ENCODE measurements around the gene ANKS3. TPM values are rescaled to one million over a fixed set of nuclear protein-coding genes. Genes with fewer than 3 reads are reported as not detected.

ANKS3 gene
- total RNA-seq, 4 donors from 2014 or later: 2.4 to 51.7 (median 33.1) TPM

DNA sequence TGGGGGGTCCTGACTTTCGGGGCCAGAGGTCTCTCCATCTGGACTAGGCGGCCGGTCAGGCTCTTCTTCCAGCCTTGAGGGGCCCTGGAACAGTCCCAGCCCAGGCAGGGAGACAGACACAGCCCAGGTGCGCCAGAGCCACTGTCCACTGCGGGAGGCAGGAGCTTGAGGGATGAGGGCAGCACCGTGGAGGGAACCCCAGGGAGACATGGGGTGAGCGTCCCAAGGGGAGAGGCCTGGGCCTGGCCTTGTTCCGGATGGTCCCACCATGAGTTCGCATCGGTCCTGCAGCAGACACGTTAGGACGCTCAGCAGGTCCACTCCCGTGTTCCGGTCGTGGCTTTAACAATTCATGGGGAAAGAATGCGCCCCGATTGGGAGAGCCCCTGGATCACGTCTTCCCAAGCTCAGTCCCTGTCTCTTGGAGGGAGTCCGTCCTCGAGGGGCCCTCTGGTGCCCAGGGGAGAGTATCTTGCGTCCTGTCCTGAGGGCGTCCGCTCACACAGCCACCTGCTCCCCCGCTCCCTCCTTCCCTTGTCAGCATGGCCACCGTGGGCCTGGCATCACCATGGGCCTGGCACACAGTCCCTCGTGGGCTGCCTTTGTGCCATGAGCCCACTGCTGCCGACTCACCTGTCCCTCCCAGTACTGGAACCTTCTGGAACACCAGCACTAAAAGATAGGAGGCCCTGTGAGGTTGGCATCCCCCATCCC, 47.4 kb downstream of the ANKS3 start:
- Histone ChIP-seq H3K4me1 (no peaks in the 10 kb centered on the region), H3K27me3 (no peaks in the 10 kb centered on the region), H3K27ac (no peak overlapping the region), H3K36me3 (no peaks in the 10 kb centered on the region), H3K9me3 (no peaks in the 10 kb centered on the region), H3K4me3 (no peak overlapping the region)
- TF ChIP-seq, protein P1, sequence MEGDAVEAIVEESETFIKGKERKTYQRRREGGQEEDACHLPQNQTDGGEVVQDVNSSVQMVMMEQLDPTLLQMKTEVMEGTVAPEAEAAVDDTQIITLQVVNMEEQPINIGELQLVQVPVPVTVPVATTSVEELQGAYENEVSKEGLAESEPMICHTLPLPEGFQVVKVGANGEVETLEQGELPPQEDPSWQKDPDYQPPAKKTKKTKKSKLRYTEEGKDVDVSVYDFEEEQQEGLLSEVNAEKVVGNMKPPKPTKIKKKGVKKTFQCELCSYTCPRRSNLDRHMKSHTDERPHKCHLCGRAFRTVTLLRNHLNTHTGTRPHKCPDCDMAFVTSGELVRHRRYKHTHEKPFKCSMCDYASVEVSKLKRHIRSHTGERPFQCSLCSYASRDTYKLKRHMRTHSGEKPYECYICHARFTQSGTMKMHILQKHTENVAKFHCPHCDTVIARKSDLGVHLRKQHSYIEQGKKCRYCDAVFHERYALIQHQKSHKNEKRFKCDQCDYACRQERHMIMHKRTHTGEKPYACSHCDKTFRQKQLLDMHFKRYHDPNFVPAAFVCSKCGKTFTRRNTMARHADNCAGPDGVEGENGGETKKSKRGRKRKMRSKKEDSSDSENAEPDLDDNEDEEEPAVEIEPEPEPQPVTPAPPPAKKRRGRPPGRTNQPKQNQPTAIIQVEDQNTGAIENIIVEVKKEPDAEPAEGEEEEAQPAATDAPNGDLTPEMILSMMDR (IDR thresholded peaks at IDR 0.05): no peak
- no peak for TF ChIP-seq POLR2A (IDR thresholded peaks at IDR 0.05)
- intact Hi-C loops (cut with DNase I; ENCODE audit: low total_unique reads): no loop called here
- DNase-seq: no peak

DNA sequence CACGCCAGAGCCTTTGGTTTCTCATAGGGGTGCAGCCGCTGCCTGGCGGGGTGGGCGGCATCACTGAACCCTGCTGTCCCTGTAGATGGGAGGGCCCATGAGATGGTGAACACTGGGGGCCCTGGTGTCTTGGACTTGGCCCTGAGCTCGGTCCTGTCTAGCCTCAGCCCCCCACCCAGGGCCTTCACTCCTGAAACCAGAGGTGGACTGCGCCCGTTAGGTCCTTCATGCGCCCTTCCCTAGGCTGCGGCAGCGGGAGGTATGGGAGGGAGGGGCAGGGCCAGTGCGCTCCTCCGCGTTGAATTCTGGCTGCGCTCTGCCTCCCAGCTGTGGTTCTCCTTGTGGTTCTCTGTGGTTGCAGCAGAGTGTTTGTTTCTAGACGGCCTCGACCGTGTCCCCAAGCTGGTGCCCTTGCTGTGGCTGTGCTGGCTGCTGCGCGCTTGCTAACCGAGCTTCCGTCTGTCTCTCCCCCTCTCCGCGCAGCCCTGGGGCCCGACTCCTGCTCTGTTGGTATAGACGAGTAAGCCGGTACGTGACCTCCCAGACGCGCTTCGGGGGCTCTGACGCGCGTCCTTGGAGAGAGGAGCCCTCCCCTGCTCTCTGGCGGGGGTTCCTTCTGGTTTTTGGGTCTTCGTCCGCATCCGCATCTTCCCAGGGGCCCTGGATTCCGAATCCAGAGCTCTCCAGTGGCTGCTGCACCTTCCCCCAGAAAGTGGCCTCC, 48.1 kb downstream of the ANKS3 start:
- Histone ChIP-seq H3K27me3 (no peaks in the 10 kb centered on the region), H3K36me3 (no peaks in the 10 kb centered on the region), H3K27ac (no peak overlapping the region), H3K4me1 (no peaks in the 10 kb centered on the region), H3K9me3 (no peaks in the 10 kb centered on the region), H3K4me3 (no peak overlapping the region)
- DNase-seq: no peak
- TF ChIP-seq, protein P1 (IDR thresholded peaks at IDR 0.05): no peak
- no peak for TF ChIP-seq POLR2A (IDR thresholded peaks at IDR 0.05)
- intact Hi-C loops (cut with DNase I; ENCODE audit: low total_unique reads): no loop called here

DNA sequence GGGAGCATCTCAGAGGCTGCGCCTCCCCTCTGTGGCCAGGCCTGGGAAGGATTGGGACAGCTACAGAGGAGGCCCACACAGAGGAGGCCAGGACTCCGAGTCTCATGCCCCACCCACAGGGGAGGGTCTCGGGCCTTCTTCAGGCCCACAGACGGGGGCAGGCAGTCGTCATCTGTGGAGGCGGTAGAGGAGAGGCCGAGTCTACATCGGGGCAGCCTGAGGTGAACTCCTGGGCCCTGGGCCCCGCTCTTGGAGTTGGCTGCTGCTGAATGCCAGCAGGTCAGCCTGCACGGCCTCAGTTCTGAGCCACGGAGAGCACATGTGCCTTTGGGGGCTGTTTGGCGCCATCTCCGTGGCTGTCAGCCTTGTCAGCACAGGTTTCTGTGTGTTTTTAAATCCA, 48.8 kb downstream of the ANKS3 start:
- H3K36me3 ChIP-seq: no peaks in the 10 kb centered on the region
- H3K27me3 ChIP-seq: no peaks in the 10 kb centered on the region
- no peak overlapping the region for H3K27ac ChIP-seq
- H3K4me3 ChIP-seq: no peak overlapping the region
- no peaks in the 10 kb centered on the region for H3K4me1 ChIP-seq
- DNase-seq: no peak
- intact Hi-C loops (cut with DNase I; ENCODE audit: low total_unique reads): no loop called here
- H3K9me3 ChIP-seq: no peaks in the 10 kb centered on the region
- no peak for TF ChIP-seq POLR2A (IDR thresholded peaks at IDR 0.05)
- TF ChIP-seq, protein P1 (IDR thresholded peaks at IDR 0.05): no peak

GRCh38 chr16:4684763-4685162, 49.3 kb downstream of the ANKS3 start:
- Histone ChIP-seq H3K27me3 (no peaks in the 10 kb centered on the region), H3K9me3 (no peaks in the 10 kb centered on the region), H3K27ac (no peak overlapping the region), H3K4me3 (no peak overlapping the region), H3K4me1 (no peaks in the 10 kb centered on the region), H3K36me3 (no peaks in the 10 kb centered on the region)
- intact Hi-C loops (cut with DNase I; ENCODE audit: low total_unique reads): no loop called here
- TF ChIP-seq POLR2A (IDR thresholded peaks at IDR 0.05): no peak
- TF ChIP-seq, protein P1 (IDR thresholded peaks at IDR 0.05): no peak
- DNase-seq: no peak

DNA sequence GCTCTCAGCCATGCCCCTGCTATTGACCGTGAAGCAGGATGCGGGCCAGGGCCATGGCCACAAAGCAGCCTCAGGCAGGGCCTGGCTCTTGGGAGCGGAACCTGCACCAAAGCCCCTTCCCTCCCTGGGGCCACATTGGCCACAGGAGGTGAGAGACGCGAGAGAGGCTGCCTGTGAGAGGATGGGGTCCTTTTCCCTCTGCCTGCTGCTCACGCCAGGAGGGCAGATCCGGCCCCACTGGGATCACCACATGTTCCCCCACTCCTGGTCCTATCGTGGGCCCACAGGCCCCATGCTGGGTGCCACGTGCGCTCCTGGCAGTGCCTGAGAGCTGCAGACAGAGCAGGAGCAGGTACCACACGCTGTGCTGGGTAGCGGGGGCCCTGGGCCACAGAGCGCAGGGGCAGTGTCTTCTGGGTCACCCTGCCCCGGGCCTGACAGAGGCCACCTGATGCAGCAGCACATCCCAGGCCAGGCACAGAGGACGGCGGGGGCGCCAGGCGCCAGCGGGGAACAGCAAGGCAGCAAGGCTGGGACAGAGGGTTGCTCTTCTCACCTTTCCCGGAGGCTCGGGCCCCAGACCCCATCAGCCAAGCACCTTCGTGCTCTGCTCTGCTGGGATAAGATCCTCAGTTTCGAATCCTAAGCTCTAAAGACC, 49.9 kb downstream of the ANKS3 start:
- no peaks in the 10 kb centered on the region for H3K4me1 ChIP-seq
- DNase-seq: no peak
- no peak overlapping the region for H3K27ac ChIP-seq
- H3K36me3 ChIP-seq: no peaks in the 10 kb centered on the region
- H3K4me3 ChIP-seq: no peak overlapping the region
- intact Hi-C loops (cut with DNase I; ENCODE audit: low total_unique reads): no loop called here
- H3K9me3 ChIP-seq: no peaks in the 10 kb centered on the region
- TF ChIP-seq POLR2A (IDR thresholded peaks at IDR 0.05): no peak
- TF ChIP-seq, protein P1 (IDR thresholded peaks at IDR 0.05): no peak
- no peaks in the 10 kb centered on the region for H3K27me3 ChIP-seq
